HCT116 (cell line): ENCODE measurements around the gene DENND2D. TPM values are rescaled to one million over a fixed set of nuclear protein-coding genes. Genes with fewer than 3 reads are reported as not detected.

Experiments used
- ATAC-seq: fragments of 200-7000 bp; cut with Tn5 transposase; 2 replicates; pipeline ENCODE4 v1.9.1; 2020; ENCODE audit warnings: mild to moderate bottlenecking, moderate library complexity
- BruUV-seq: library from RNA; stranded (reverse); fragments of 400-500 nt; replicated peaks from 2 replicates; lab custom pipeline; 2021; lab: Mats Ljungman, UMichigan
- CTCF ChIA-PET: fragments of 300-600 bp; sonication (Branson Sonifier 250); formaldehyde crosslinking; loops from one replicate; lab custom pipeline; 2021; ENCODE audit warnings: antibody characterized with exemption; lab: Charles Lee
- POLR2A ChIA-PET: fragments of 300-600, 350-600 bp; sonication (Branson Sonifier 250); formaldehyde crosslinking; loops from one replicate; lab custom pipeline; 2021; ENCODE audit warnings: antibody characterized with exemption; lab: Charles Lee
- RAD21 ChIA-PET, 2 experiments: fragments of 300-600 bp; sonication (Branson Sonifier 250); formaldehyde crosslinking; loops; one replicate each; lab custom pipeline; 2023; ENCODE audit warnings: low total read pairs in 2 of 2; ENCODE audit not compliant: uncharacterized antibody in 2 of 2, unreplicated experiment in 2 of 2, low non-redundant PET in 1 of 2; lab: Charles Lee
- DNase-seq: peaks from one replicate; pipeline ENCODE4 v3.0.0-alpha.2; 2010; ENCODE audit warnings: low read depth, low spot score
- H2AFZ ChIP-seq: fragments of 200-600 bp; shearing (Covaris generic), sonication (generic); 2 replicates; pipeline ENCODE4 v1.6.1; 2017; ENCODE audit warnings: low read depth, mixed run types, mixed read lengths, antibody characterized with exemption, low read length; ENCODE audit not compliant: poor library complexity, severe bottlenecking
- H3K27ac ChIP-seq: 2 replicates; pipeline ENCODE4 v1.5.1; 2012; ENCODE audit warnings: low read depth, low read length
- H3K27me3 ChIP-seq: fragments of 200-600 bp; sonication (generic); 2 replicates; pipeline ENCODE4 v1.6.1; 2016; ENCODE audit warnings: mixed run types, low read length, mixed read lengths; ENCODE audit not compliant: insufficient read depth
- H3K36me3 ChIP-seq, 2 experiments: fragments of 200-500 bp in 1 of 2; fragments of 200-600 bp in 1 of 2; sonication (Bioruptor generic) in 1 of 2; sonication (generic) in 1 of 2; 2 replicates each; pipeline versions ENCODE4 v1.5.1 to v1.6.1; 2014 to 2016; ENCODE audit warnings: low read length in 2 of 2, inconsistent platforms in 1 of 2, mixed read lengths in 1 of 2, mixed run types in 1 of 2; ENCODE audit not compliant: insufficient read depth in 2 of 2, control insufficient read depth in 1 of 2
- H3K4me1 ChIP-seq, 2 experiments: fragments of 200-600 bp in 1 of 2; sonication (generic) in 1 of 2; 2 replicates each; pipeline versions ENCODE4 v1.5.1 to v1.6.1; 2012 to 2017; ENCODE audit warnings: low read length in 2 of 2, inconsistent platforms in 1 of 2, mild to moderate bottlenecking in 1 of 2, mixed read lengths in 1 of 2, mixed run types in 1 of 2, moderate library complexity in 1 of 2; ENCODE audit not compliant: insufficient read depth in 2 of 2, control insufficient read depth in 1 of 2
- H3K4me2 ChIP-seq: fragments of 200-600 bp; sonication (generic); 2 replicates; pipeline ENCODE4 v1.6.1; 2017; ENCODE audit warnings: mixed run types, low read length, mixed read lengths
- H3K4me3 ChIP-seq, 2 experiments: fragments of 200-600 bp in 1 of 2; sonication (generic) in 1 of 2; replicated peaks in 1 of 2; 2 replicates each; pipeline ENCODE4 v1.5.1; 2011 to 2016; ENCODE audit warnings: low read length in 2 of 2, control low read depth in 1 of 2, low read depth in 1 of 2, mild to moderate bottlenecking in 1 of 2, mixed read lengths in 1 of 2, mixed run types in 1 of 2
- H3K79me2 ChIP-seq: fragments of 200-600 bp; sonication (generic); 2 replicates; pipeline ENCODE4 v1.6.1; 2017; ENCODE audit warnings: mild to moderate bottlenecking, mixed run types, low read length, moderate library complexity, mixed read lengths; ENCODE audit not compliant: insufficient read depth
- H3K9ac ChIP-seq: fragments of 200-600 bp; sonication (generic); 2 replicates; pipeline ENCODE4 v1.6.1; 2016; ENCODE audit warnings: low read length, mixed read lengths
- H3K9me2 ChIP-seq: fragments of 200-600 bp; sonication (generic), shearing (Covaris generic); 2 replicates; pipeline ENCODE4 v1.6.1; 2017; ENCODE audit warnings: mixed run types, mild to moderate bottlenecking, moderate library complexity; ENCODE audit not compliant: insufficient read depth
- H3K9me3 ChIP-seq, 2 experiments: fragments of 200-500 bp in 1 of 2; fragments of 200-600 bp in 1 of 2; sonication (Bioruptor generic) in 1 of 2; sonication (generic) in 1 of 2; 2 replicates each; pipeline ENCODE4 v1.6.1; 2014 to 2017; ENCODE audit warnings: low read length in 2 of 2, mixed read lengths in 2 of 2, inconsistent platforms in 1 of 2, low read depth in 1 of 2, mild to moderate bottlenecking in 1 of 2, mixed run types in 1 of 2, moderate library complexity in 1 of 2; ENCODE audit not compliant: control insufficient read depth in 1 of 2, insufficient read depth in 1 of 2
- H4K20me1 ChIP-seq: fragments of 200-600 bp; sonication (generic), shearing (Covaris generic); 2 replicates; pipeline ENCODE4 v1.6.1; 2017; ENCODE audit warnings: mixed run types, mild to moderate bottlenecking, moderate library complexity; ENCODE audit not compliant: insufficient read depth
- ATF3 ChIP-seq: IDR thresholded peaks from 2 replicates; pipeline ENCODE4 v1.6.1; 2012
- CBX3 ChIP-seq: IDR thresholded peaks from 2 replicates; pipeline ENCODE4 v1.6.1; 2012; ENCODE audit warnings: low read depth
- CEBPB ChIP-seq: IDR thresholded peaks from 2 replicates; pipeline ENCODE4 v1.6.1; 2012; ENCODE audit warnings: low read depth
- EGR1 ChIP-seq: IDR thresholded peaks from 2 replicates; pipeline ENCODE4 v1.6.1; 2012; ENCODE audit warnings: low read depth
- EZH2 ChIP-seq: fragments of 200-600 bp; sonication (generic); IDR thresholded peaks from 2 replicates; pipeline ENCODE4 v1.6.1; 2017; ENCODE audit warnings: antibody characterized with exemption, mixed run types
- EZH2phosphoT487 ChIP-seq: fragments of 200-600 bp; IDR thresholded peaks from 2 replicates; pipeline ENCODE4 v1.6.1; 2018; ENCODE audit warnings: antibody characterized with exemption, borderline replicate concordance
- JUND ChIP-seq: IDR thresholded peaks from 2 replicates; pipeline ENCODE4 v1.6.1; 2012
- RAD21 ChIP-seq: IDR thresholded peaks from 2 replicates; pipeline ENCODE4 v1.6.1; 2012; ENCODE audit warnings: low read depth, mild to moderate bottlenecking
- SIN3A ChIP-seq: IDR thresholded peaks from 2 replicates; pipeline ENCODE4 v1.6.1; 2012; ENCODE audit warnings: low read depth
- SP1 ChIP-seq: IDR thresholded peaks from 2 replicates; pipeline ENCODE4 v1.6.1; 2012; ENCODE audit warnings: low read depth
- SRF ChIP-seq: IDR thresholded peaks from 2 replicates; pipeline ENCODE4 v1.6.1; 2012; ENCODE audit warnings: low read depth
- ZBTB33 ChIP-seq: IDR thresholded peaks from 2 replicates; pipeline ENCODE4 v1.6.1; 2011; ENCODE audit warnings: mild to moderate bottlenecking, low read length, moderate library complexity; ENCODE audit not compliant: insufficient replicate concordance; ENCODE audit errors: extremely low read depth
- ZFX ChIP-seq: fragments of 450-650 bp; IDR thresholded peaks from 2 replicates; pipeline ENCODE4 v1.6.1; 2017
- ZNF274 ChIP-seq: fragments of 200-500 bp; sonication (Bioruptor generic); IDR thresholded peaks from 2 replicates; pipeline ENCODE4 v1.6.1; 2014; ENCODE audit warnings: mild to moderate bottlenecking, low read depth, low read length, inconsistent platforms
- intact Hi-C: fragments of 100-400 bp; cut with micrococcal nuclease; formaldehyde crosslinking; loops from 2 replicates; pipeline ENCODE4 v1.10.0; 2022
- total RNA-seq: library from RNA; stranded (reverse); gene quantifications from one replicate; pipeline ENCODE4 v1.2.1, GENCODE V29; 2021; ENCODE audit not compliant: unreplicated experiment
- TF ChIP-seq, protein P1 (sequence below): IDR thresholded peaks from 2 replicates; pipeline ENCODE4 v1.6.1; 2012

Gene DENND2D
- total RNA-seq, 1 experiment from 2014 or later: 31.9 TPM

DNA sequence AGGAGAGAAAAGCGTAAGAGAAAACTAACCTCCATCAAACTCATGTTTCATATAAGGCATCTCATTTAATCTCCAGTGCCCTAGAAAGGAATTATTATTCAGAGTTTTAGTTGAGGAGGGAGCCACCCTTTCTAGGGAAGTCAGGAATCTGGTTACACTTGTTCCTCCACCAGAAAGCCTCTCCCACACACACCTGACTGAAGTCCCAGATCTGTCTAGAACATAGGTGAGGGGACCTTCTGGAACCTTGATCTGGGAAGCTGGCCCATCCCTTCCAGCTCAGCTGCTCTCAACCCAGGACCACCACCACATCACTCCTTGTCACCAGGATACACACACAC lies 1.9 kb upstream of the DENND2D start:
- no peak for ATAC-seq

GRCh38 chr1:111201275-111202090 lies 1.0 kb upstream of the DENND2D start:
- Histone ChIP-seq H3K27me3 (no peaks in the 10 kb centered on the region), H3K9ac (no peak overlapping the region), H3K9me2 (no peaks in the 10 kb centered on the region), H4K20me1 (no peaks in the 10 kb centered on the region), H3K79me2 (peaks cover 36% of the 10 kb centered on the region), H3K4me3 (no peak overlapping the region), H3K27ac (no peak overlapping the region), H3K36me3 (peaks cover 0 to 13% of the 10 kb centered on the region in 2 experiments; a peak in 1 of 4 replicates), H3K9me3 (no peaks in the 10 kb centered on the region), H3K4me2 (peak overlapping the region; percentile 97), H2AFZ (no peak overlapping the region), H3K4me1 (peaks cover 39 to 55% of the 10 kb centered on the region in 2 experiments)
- CTCF ChIA-PET: interaction anchor here (1.3 to 1.4 kb wide), 2 partner anchors 10 to 199 kb away, joined by 3 read pairs; no protein-coding TSS in a partner anchor
- POLR2A ChIA-PET: interaction anchor here (1.4 kb wide), 1 partner anchor 13 kb away, joined by 3 read pairs; no protein-coding TSS in a partner anchor
- ATAC-seq (no peak), DNase-seq (no peak)
- RAD21 ChIA-PET: no interaction called here
- intact Hi-C loops: no loop called here
- BruUV-seq: no TSS peak
- TF ChIP-seq ATF3: no peak
- TF ChIP-seq ZNF274: no peak
- no peak for TF ChIP-seq EZH2
- TF ChIP-seq, protein P1, sequence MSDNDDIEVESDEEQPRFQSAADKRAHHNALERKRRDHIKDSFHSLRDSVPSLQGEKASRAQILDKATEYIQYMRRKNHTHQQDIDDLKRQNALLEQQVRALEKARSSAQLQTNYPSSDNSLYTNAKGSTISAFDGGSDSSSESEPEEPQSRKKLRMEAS: no peak
- TF ChIP-seq SIN3A: no peak
- no peak for TF ChIP-seq SP1
- TF ChIP-seq ZFX: no peak
- no peak for TF ChIP-seq EGR1
- TF ChIP-seq CEBPB: no peak
- no peak for TF ChIP-seq SRF
- no peak for TF ChIP-seq CBX3
- TF ChIP-seq ZBTB33: no peak
- no peak for TF ChIP-seq JUND
- no peak for TF ChIP-seq RAD21
- no peak for TF ChIP-seq EZH2phosphoT487

More for the DNA sequence above, 1.9 kb upstream of the DENND2D start:
- no peaks in the 10 kb centered on the region for H3K27me3 ChIP-seq
- BruUV-seq: no TSS peak
- POLR2A ChIA-PET: interaction anchor here (0.6 to 1.4 kb wide), 2 partner anchors 12 to 73 kb away, joined by 3 read pairs; no protein-coding TSS in a partner anchor
- no peaks in the 10 kb centered on the region for H3K9me2 ChIP-seq
- DNase-seq: no peak
- H4K20me1 ChIP-seq: no peaks in the 10 kb centered on the region
- peaks cover 36% of the 10 kb centered on the region for H3K79me2 ChIP-seq
- peaks cover 0 to 10% of the 10 kb centered on the region in 2 experiments; a peak in 1 of 4 replicates for H3K36me3 ChIP-seq
- peak overlapping the region; percentile 89 for H3K27ac ChIP-seq
- RAD21 ChIA-PET: no interaction called here
- H2AFZ ChIP-seq: no peak overlapping the region
- peak overlapping the region; percentile 77 for H3K9ac ChIP-seq
- peaks cover 39 to 55% of the 10 kb centered on the region in 2 experiments for H3K4me1 ChIP-seq
- CTCF ChIA-PET: interaction anchor here (1.3 kb wide), 1 partner anchor 11 kb away, joined by 3 read pairs; no protein-coding TSS in a partner anchor
- TF ChIP-seq, protein P1: peak; percentile 29; the same call in 1 of the 2 replicates
- no peak for TF ChIP-seq CBX3
- TF ChIP-seq EGR1: peak; percentile 33; the same call in 1 of the 2 replicates
- peak; percentile 64 for TF ChIP-seq SP1
- H3K4me2 ChIP-seq: peak overlapping the region; percentile 97
- intact Hi-C loops: no loop called here
- peak overlapping the region; percentile 56 to 66 for H3K4me3 ChIP-seq
- H3K9me3 ChIP-seq: no peaks in the 10 kb centered on the region
